ACHN (cell line): ENCODE measurements around the gene ANXA11.
A peak's percentile ranks its signal among the peaks of the same experiment; 100 is the strongest.
"Not testable (repeated sequence)": the region's sequence is repeated elsewhere in the genome, so short reads cannot be mapped to it uniquely, and the experiment has no call there.

Experiments used
- DNase-seq: peaks from one replicate; pipeline ENCODE4 v3.0.0-alpha.2; 2015
- in situ Hi-C: cut with HindIII; loops from 2 replicates; pipeline ENCODE4 v1.10.0; 2017; ENCODE audit warnings: low sequenced_read_pairs, low pct_ligation_motif_present, low pct_unique_long_range_greater_than_20kb

The ANXA11 gene

GRCh38 chr10:80212535-80213115, 7.3 kb upstream of the ANXA11 start:
- in situ Hi-C loops, result not testable (repeated sequence)

GRCh38 chr10:80211786-80212185, 6.4 kb upstream of the ANXA11 start:
- in situ Hi-C loops, result no loop called here
- no peak for DNase-seq

More at GRCh38 chr10:80212535-80213115, 7.3 kb upstream of the ANXA11 start:
- not testable (repeated sequence) for DNase-seq

- in situ Hi-C loops, result no loop called here
- no peak for DNase-seq
Observed at GRCh38 chr10:80210259-80210658, 4.9 kb upstream of the ANXA11 start.

- in situ Hi-C loops, result no loop called here
- no peak for DNase-seq
Observed at GRCh38 chr10:80207768-80208370, 2.5 kb upstream of the ANXA11 start.

GRCh38 chr10:80206277-80206655, 929 bp upstream of the ANXA11 start:
- in situ Hi-C loops, result no loop called here
- DNase-seq, result no peak

GRCh38 chr10:80204677-80205476, 460 bp downstream of the ANXA11 start:
- in situ Hi-C loops, result no loop called here
- DNase-seq, result peak; percentile 42

- in situ Hi-C loops, result no loop called here
- DNase-seq, result peak; percentile 49
Observed at GRCh38 chr10:80203835-80204676, 1.3 kb downstream of the ANXA11 start.

GRCh38 chr10:80202934-80203834, 2.2 kb downstream of the ANXA11 start:
- peak; percentile 91 for DNase-seq
- in situ Hi-C loops, result no loop called here

- in situ Hi-C loops, result not testable (repeated sequence)
Observed at GRCh38 chr10:80202530-80202929, 2.8 kb downstream of the ANXA11 start.

GRCh38 chr10:80201608-80202141, 3.7 kb downstream of the ANXA11 start:
- in situ Hi-C loops, result no loop called here
- DNase-seq, result no peak

More at GRCh38 chr10:80202530-80202929, 2.8 kb downstream of the ANXA11 start:
- DNase-seq, result not testable (repeated sequence)

- no peak for DNase-seq
Observed at GRCh38 chr10:80200687-80201086, 4.7 kb downstream of the ANXA11 start.

GRCh38 chr10:80200259-80200658, 5.1 kb downstream of the ANXA11 start:
- no peak for DNase-seq
- in situ Hi-C loops, result no loop called here

More at GRCh38 chr10:80200687-80201086, 4.7 kb downstream of the ANXA11 start:
- in situ Hi-C loops, result no loop called here

- in situ Hi-C loops, result no loop called here
- no peak for DNase-seq
Observed at GRCh38 chr10:80199828-80200227, 5.5 kb downstream of the ANXA11 start.

- in situ Hi-C loops, result no loop called here
- no peak for DNase-seq
Observed at GRCh38 chr10:80197972-80198916, 7.1 kb downstream of the ANXA11 start.

GRCh38 chr10:80196950-80197315, 8.4 kb downstream of the ANXA11 start:
- no peak for DNase-seq
- in situ Hi-C loops, result no loop called here

GRCh38 chr10:80196270-80196949, 8.9 kb downstream of the ANXA11 start:
- peak; percentile 89 for DNase-seq
- in situ Hi-C loops, result no loop called here
